HG03432 (cell line): Measurements from ENCODE around the gene SH3PXD2B.

Source experiments
- ATAC-seq: cut with Tn5 transposase; IDR thresholded peaks from one replicate; pipeline ENCODE4 v1.9.1; 2021; ENCODE audit warnings: mild to moderate bottlenecking, moderate library complexity; ENCODE audit not compliant: unreplicated experiment

Gene SH3PXD2B

DNA sequence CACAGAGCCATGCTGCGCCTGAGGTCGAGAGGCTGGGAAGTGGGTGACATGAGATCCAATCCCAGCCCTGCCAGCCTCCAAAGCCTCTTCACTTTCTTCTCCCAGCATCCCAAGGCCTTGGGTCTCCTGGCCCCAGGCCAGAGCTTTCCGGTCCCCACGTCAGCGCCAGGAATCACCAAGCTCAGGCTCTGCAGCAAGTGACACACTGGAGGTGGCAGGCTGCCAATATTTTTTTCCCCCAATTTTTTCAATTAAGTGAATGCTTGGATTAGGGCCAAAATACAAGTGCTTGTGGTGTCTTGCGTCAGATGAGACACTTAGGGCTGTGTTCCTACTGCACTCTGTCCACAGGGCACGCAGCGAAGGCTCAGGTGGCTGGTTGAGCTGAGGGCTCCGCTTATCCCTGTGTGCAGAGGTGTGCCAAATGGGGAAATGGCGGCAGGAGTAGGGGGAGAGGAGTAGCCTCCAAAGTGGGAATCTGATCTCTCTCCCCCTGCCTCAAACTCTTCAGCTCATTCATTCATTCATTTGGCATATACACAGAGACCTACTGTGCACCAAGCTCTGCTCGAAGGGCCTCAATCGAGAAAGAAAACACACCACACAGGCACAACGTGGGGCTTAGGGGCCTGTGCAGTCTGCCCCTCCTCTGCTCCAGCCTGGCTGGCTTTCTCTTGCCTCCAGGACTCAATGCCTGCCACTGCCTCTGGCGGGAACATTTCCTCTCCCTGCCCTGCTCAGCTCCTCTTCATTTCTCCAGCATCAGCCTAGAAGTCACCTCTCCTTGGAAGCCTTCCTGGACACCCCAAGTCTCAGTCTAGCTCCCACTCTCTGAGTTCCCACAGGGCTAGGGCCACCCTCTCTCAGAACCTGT, 16.6 kb downstream of the SH3PXD2B start:
- ATAC-seq, result no peak

DNA sequence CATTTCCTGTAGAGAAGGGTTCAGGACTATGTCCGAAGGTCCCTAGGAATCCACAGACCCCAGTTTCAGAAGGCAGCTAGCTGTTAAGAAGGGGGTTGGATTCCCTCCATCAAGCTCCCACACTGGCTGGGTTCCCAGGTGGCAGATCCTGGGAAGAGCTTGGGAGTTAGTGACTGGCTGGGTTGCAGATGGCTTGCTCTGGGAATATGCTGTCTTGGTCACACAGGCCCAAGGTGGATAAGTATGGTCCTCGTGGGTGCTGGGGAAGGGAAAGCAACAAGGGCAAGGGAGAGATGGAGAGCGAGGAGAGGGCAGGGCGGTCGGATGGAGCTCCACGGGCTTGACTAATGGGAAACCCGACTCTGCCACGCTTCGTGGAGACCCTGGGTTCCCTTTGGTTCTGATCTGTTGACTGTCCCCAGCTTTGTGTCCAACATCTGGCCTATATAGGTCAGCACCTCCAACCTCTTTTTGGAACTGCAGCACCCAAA, 17.4 kb downstream of the SH3PXD2B start:
- ATAC-seq, result no peak

DNA sequence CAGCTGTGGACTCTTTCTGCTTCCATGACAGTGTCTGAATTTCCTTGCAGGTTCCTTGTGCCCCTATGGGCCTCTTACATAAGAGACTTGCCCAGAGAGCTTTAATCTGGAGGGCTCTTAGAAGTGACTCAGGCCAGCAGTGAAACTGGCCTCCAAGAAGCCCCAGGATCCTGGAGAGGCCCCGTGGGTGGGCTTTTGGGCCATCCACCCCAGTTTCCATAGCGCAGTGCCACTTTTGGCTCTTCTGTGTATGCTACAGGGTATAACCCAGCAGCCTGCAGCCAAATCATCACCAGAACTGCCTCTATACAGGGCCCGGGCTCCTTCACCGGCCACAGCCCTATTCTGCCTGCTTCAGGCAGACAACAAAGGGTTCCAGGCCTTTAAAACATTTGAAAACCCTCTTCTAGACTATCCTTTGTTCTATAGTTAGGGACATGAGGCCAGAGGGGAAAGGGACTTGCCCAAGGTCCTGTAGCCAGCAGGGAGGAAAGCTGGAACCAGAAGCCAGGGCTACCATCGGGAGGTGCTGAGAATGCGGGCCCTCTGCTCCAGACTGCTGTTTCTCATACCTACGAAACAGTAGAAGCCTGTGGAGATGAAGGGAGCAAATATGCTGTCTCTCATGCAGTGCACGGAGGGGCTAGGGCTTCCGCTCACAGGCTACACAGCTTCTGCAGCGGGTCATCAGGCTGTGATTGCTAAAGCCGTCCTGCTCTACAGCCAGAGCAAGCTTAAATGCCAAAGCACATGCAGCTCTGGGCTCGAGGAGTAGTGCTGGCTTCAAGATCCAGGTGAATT, 18.0 kb downstream of the SH3PXD2B start:
- ATAC-seq, result no peak

DNA sequence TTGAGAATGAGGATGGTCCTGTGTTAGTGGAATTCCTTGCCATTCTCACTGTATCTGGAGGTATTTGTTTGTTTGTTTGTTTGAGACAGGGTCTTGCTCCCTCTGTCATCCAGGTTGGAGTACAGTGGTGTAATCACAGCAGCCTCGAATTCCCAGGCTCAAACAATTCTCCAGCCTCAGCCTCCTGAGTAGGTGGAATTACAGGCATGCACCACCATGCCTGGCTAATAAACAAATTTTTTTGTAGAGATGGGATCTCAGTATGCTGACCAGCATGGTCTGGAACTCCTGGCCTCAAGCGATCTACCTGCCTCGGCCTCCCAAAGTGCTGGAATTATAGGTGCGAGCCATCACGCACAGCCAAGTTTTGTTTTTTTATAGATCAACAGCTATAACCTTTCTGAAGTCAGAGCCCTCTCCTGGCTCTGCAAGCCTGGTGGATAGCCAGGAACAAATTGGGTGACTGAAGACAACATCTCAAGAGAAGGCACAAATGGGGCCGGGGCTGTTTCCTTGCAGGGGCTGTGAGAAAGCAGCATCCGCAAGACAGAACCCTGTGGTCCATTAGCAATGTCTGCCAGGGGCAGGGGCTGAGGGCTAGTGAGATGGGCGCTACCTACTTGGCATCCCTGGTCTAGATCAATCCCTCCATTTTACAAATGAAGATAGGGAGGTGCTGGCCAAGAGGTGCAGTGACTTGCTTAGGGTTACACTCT, 18.8 kb downstream of the SH3PXD2B start:
- no peak for ATAC-seq

DNA sequence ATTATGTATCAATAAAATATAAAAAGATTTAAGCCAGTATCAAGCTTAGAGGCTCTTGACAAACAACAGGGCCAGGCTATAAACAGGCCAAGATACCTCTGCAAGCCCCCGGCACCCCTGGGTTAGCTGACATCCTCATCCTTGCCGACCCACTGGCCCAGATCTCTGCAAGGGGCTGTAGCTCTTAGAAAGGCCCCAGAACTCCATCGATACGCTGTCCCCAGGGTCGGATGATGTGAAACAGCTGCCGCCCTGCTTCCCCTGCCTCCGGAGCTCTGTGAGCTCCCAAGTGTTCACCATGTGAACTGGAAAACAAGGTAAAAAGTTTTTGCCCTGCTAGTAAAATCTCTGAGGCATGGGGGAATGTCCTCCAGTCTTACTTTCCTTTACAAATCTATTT, 20.1 kb downstream of the SH3PXD2B start:
- no peak for ATAC-seq

DNA sequence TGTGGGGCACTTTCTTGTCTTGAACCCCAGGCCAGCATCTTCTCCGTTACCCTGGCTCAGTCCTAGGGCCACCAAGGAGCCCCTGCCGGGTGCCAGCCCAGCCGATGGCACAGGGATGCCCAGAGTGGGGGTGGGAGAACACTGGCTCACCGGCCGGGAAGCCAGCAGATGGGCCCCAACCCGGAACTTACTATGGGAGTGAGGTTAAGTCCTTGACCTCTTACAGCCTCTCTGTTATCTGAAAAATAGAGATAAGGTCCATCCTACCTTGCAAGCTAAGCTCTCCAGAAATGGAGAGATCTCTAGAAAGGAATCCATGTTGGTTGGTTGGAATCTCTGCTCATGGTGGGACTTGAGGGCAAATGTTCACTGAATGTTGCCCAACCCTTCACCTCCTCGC, 20.8 kb downstream of the SH3PXD2B start:
- ATAC-seq, result no peak

DNA sequence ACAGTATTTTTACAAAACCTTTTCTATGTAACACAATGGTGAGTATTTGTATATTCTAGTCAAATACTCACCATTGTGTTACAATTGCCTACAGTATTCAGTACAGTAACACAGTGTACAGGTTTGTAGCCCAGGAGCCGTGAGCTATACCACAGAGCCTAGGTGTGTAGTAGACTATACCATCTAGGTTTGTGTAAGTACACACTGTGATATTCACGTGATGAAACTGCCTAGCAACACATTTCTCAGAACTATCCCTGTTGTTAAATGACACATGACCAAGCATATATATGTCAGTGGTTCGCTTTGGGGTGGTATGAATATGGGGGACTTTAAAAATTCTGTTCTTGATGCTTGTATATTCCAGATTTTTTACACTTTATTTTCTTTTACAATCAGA, 21.3 kb downstream of the SH3PXD2B start:
- ATAC-seq, result no peak

DNA sequence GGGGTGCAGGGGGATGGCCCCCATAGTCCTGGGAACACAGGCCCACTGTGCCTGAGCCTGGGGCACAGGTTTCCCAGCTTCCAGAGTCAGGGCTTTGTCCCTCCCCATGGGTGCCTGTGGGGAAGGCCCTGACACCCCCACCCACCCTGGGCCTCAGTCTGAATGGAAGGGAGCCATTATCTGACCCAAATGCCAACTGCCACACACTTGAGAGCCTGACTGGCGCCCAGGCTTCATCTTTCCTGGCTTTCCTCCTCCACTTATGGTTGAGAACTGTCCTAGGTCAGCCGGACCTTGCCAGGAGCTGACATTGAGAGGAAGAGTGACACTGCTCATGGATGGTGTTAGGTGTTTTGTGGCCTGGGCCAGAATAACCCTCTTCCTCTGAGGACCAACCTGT, 24.0 kb downstream of the SH3PXD2B start:
- ATAC-seq, result no peak

DNA sequence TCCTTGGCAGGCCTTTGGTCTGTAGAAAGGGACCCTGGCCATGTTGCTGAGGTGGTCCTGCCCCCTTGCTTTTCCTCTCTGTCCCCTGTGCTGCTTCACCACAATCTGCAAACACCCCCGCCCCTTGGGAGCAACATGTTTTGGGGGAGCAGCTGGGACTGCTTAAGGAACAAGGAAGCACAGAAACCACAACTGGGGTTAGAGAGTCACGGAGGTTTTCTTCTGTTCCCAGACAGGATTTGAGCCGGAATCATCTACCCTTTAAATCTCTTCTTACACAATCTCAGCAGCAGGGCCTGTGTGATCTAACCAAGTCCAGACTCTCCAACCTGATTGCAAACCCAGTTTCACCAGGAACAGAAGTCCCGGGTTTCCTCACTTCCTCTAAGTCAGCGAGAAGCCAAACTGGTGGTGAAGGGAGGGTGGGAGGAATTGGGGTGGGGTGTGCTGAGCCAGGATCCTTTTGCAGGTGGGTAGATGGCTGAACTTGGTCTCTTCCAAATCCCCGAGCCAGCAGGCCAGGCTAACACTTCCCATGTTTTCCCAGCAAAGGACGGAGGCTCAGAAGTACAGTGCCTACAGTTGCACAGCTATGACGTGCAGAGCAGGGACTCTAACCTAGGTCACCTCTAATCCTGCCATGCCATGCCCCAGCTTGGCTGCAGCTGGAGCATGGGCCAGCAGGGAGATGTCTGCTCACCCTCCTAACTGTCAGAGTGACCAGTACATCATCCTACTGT, 25.0 kb downstream of the SH3PXD2B start:
- ATAC-seq, result no peak

DNA sequence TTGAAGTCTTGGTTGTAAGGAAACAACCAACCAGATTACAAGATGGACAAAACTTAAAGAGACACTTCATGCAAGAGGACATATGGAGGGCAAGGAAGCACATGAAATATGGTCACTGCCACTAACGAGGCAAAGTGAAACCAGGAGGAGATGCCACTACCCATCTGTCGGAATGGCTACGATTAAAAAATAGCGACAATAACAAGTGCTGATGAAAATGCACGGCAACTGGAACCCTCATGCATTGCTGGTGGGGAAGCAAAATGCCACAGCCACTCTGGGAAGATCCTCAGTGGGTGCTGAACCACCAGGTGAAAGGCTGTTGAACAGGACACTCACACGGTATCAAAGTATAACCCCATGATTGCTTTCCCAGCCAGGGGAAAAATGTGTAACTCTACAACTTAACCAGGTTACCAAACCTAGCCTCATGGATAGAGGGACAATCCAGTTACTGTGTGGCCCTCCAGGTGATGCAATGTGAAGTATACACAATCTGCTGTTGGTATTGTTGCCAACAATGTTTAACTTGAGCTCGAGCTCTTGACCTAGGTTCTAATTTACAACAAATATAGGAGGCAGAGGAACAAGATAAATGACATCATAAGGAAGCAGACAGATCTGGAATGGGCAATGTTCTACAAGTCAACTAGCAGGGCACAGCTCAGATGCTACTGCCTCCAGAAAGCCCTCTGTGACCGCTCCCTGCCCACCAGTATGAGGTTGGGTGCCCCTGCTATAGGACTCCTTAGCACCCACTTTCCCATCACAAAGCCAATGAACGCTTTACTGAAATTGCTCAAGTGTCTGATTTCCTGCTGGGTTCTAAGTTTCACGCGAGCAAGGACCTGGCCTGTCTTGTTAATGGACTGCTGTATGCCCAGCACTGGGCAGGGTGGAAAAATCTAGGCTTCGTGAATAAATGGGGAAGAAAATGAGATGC, 25.8 kb downstream of the SH3PXD2B start:
- ATAC-seq, result no peak

DNA sequence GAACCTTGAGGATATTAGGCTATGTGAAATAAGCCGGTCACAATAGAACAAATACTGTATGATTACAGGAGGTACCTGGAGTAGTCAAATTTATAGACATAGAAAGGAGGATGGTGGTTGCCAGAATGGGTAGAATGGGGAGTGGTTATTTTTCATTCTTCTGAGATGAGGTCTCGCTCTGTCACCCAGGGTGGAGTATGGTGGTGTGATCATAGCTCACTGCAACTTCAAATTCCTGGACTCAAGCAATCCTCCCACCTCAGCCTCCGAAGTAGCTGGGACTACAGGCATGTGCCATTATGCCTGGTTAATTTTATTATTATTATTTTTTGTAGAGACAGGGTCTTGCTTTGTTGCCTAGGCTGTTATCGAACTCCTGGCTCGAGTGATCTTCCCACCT, 27.1 kb downstream of the SH3PXD2B start:
- no peak for ATAC-seq

DNA sequence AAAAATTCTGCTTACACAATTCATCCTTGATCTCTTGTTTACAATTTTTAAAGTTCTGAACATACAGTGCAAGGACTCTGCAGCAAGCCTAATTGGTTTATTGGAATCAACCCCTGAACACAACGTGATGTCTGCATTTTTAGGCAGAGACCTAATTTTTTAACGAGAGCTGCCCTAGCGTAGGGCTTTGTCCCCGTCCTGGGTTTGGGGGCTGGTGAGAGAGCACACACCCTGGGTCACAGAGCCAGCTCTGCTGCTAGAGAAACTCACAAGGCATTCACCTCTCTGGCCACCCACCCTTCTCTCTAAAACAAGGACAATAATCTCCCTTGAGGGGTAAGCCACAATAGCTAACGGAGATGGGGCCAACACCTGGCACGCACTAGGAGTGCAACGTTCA, 28.2 kb downstream of the SH3PXD2B start:
- no peak for ATAC-seq

DNA sequence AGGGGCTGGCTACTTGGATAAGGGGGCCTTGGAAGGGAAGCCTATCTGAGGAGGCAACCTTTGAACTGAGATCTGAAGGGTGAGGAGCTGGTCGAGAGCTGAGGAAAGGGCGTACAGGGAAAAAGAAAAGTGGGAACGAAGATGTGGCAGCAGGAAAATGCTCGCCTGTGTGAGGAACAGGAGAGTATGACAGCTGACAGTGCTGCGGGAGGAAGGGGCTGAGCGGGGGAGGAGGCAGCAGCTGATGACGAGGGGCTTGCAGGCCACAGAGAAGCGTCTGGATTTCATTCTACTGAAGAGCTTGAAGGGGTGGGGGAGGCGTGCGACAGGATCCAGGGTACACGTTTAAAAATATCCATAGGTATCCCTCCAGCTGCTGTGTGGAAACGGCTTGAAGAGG, 28.9 kb downstream of the SH3PXD2B start:
- no peak for ATAC-seq

DNA sequence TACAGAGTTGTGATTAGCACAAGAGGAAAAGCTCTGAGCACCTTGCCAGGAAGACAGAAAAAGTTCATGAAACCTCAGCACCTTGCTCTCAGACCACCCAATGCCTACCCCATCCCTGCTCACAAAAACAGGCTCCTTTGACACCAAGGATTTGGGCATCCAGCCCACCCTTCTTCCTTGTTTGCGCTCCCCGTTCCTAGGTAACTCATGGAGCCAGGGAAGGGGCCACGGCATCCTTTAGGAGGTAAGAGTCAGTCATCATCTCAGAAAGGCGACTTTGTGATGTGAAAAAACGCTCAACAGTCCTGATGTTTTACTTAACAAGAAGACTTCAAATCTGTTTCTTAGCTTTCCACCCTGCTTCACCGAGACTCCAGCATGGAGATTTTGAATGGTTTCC, 29.5 kb downstream of the SH3PXD2B start:
- ATAC-seq, result no peak

DNA sequence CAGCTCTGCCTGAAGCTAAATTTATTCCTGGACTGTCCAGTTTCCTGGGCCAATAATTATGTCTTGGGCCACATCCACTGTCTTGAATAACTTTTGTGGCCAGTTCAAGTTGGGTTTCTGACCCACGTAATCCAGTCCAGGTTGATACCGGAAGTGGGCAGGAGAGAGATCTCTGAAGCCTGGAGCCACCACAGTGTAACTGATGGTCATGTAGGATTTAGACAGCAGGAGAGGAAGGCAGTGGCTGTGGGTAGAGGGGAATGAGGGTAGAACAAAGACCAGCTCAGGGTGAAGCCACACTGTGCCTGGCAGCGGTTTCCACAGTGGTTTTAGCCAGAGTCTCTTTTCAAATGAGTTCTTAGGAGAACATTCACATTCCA, 30.2 kb downstream of the SH3PXD2B start:
- ATAC-seq, result no peak

DNA sequence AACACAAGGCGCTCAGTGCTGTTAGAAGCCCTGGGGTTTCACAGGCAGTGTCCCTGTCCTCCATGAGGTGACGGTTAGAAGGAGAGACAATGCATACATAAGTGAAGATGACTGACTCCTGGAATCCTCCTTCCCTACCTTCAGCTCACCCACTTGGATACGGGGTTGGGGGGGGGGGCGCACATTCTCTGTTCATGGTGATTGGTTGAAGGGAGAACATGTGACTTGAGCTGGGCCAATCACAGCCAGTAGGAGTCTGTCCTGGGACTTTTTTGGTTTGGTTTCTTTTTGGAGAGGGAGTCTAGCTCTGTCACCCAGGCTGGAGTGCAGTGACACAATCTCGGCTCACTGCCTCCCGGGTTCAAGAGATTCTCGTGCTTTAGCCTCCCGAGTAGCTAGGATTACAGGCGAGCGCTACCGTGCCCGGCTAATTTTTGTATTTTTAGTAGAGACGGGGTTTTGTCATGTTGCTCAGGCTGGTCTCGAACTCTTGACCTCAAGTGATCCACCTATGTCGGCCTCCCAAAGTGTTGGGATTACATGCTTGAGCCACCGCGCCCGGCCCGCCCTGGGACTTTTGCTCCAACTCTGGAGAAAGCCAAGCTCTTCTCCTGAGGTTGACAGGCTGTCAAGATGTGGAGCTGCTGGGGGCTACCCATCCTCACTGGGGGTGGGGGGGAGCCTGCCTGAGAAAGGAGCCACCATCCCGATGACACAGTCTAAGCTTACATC, 30.8 kb downstream of the SH3PXD2B start:
- no peak for ATAC-seq

DNA sequence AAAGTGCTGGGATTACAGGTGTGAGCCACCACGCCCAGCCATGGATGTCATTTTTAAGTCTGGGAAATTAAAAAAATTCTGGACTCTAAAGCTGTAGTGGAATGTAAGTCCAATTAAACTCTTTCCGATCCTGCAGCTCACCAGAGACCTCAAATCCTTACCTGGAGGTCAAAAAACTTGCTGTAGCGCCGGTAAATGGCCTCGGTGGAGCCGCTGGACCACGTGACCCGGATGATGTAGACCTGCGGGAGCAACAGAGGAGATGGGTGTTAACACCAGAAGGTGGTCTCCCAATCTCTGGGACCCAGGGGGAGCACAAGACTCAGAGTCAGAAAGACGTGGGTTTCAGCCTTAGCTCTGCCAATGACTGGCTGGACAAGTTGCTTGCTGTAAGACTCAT, 32.1 kb downstream of the SH3PXD2B start:
- ATAC-seq, result no peak

DNA sequence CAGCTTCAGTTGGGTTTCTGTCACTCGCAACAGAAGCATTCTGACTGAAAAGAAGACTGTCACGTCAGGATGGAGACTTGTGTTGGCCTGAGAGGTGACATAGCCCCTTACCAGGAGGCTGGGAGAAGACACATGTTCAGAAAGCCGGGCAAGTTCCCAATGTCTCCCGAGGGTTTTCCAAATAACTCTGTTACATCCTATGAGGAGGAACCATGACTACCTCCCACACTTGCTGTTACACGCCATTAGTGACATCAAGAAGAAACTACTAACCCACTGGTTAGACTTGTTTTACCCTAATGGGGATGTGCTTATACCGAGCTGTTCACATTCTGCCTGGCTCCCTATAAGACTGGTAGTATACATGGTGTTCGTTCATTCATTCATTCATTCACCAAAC, 33.3 kb downstream of the SH3PXD2B start:
- ATAC-seq, result no peak
